HCT116 (cell line): Measurements from ENCODE around the gene CA10.

ENCODE experiments used
- CEBPB ChIP-seq: IDR thresholded peaks from 2 replicates; pipeline ENCODE4 v1.6.1; 2012; ENCODE audit warnings: low read depth
- EGR1 ChIP-seq: IDR thresholded peaks from 2 replicates; pipeline ENCODE4 v1.6.1; 2012; ENCODE audit warnings: low read depth
- EZH2phosphoT487 ChIP-seq: fragments of 200-600 bp; IDR thresholded peaks from 2 replicates; pipeline ENCODE4 v1.6.1; 2018; ENCODE audit warnings: antibody characterized with exemption, borderline replicate concordance
- POLR2A ChIP-seq: IDR thresholded peaks from 2 replicates; pipeline ENCODE4 v1.7.0; 2011; ENCODE audit warnings: borderline replicate concordance; ENCODE audit not compliant: insufficient read depth, insufficient read length; ENCODE audit errors: extremely low read depth
- RAD21 ChIP-seq: IDR thresholded peaks from 2 replicates; pipeline ENCODE4 v1.6.1; 2012; ENCODE audit warnings: low read depth, mild to moderate bottlenecking
- ZNF274 ChIP-seq: fragments of 200-500 bp; sonication (Bioruptor generic); IDR thresholded peaks from 2 replicates; pipeline ENCODE4 v1.6.1; 2014; ENCODE audit warnings: mild to moderate bottlenecking, low read depth, low read length, inconsistent platforms
- TF ChIP-seq, protein P1 (sequence below), 3 experiments: fragments of 200-600 bp in 1 of 3; sonication (generic) in 1 of 3; IDR thresholded peaks in 2 of 3; conservative IDR thresholded peaks in 1 of 3; 2 replicates each; pipeline ENCODE4 v1.5.1; 2012 to 2017; ENCODE audit warnings: low read depth in 2 of 3, low read length in 2 of 3, antibody characterized with exemption in 1 of 3, borderline replicate concordance in 1 of 3, control low read depth in 1 of 3, mild to moderate bottlenecking in 1 of 3, mixed read lengths in 1 of 3, mixed run types in 1 of 3, moderate library complexity in 1 of 3; ENCODE audit not compliant: insufficient read depth in 1 of 3

- TF ChIP-seq, protein P1, sequence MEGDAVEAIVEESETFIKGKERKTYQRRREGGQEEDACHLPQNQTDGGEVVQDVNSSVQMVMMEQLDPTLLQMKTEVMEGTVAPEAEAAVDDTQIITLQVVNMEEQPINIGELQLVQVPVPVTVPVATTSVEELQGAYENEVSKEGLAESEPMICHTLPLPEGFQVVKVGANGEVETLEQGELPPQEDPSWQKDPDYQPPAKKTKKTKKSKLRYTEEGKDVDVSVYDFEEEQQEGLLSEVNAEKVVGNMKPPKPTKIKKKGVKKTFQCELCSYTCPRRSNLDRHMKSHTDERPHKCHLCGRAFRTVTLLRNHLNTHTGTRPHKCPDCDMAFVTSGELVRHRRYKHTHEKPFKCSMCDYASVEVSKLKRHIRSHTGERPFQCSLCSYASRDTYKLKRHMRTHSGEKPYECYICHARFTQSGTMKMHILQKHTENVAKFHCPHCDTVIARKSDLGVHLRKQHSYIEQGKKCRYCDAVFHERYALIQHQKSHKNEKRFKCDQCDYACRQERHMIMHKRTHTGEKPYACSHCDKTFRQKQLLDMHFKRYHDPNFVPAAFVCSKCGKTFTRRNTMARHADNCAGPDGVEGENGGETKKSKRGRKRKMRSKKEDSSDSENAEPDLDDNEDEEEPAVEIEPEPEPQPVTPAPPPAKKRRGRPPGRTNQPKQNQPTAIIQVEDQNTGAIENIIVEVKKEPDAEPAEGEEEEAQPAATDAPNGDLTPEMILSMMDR (IDR thresholded peaks at IDR 0.05 in 2 of 3, conservative IDR thresholded peaks at IDR 0.05 in 1 of 3; ENCODE audit: borderline replicate concordance in 1 of 3, insufficient read depth in 1 of 3, low read depth in 2 of 3, low read length in 2 of 3): no peak
- TF ChIP-seq EGR1 (no peak), RAD21 (no peak), ZNF274 (no peak), EZH2phosphoT487 (no peak), CEBPB (no peak), POLR2A (no peak)
These were observed 550.1 kb downstream of the CA10 start for GRCh38 chr17:51608251-51608933.
